ENCODE data around the gene CEBPB. TPM values are rescaled to one million over a fixed set of nuclear protein-coding genes. Genes with fewer than 3 reads are reported as not detected.

Gene CEBPB
- total and polyA plus RNA-seq, 9 donors, result 15.7 to 296 (median 100) TPM

DNA sequence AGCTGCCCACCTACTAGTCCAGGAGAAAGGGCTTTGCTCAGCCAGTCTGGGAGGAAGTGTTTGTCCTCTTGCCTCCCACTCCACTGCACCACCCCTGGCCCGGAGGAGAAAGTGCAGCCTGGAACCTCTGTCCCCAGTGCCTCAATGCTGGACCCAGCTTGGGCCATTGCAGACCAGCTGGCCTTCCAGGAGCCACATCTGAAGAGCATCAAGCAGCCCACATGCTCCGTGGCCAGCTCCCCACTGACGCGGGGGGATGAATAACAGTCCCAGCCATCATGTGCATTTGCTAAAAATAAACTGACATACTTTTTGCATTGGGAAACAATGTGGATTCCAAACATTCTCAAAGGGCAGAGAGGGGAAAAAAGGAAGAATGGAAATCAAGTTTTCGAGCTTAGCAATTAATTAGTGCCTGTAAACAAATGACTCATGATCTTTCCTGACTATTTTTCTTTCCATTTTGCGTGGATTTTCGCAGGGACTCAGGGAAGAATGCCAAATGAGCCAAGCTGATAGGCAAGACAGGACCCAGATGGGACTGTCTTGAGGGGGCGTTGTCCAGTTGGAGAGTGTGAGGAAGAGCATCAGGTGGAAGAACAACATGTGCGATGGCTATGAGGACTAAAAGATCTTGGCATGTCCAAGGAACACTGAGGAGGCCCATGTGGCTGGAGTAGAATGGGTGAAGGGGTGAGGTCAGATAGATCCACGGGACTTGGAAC, 34.1 kb downstream of the CEBPB start:
- Histone ChIP-seq H3K9me3 (no peaks in the 10 kb centered on the region), H3K27ac (peak overlapping the region; percentile 84 to 89), H3K27me3 (no peaks in the 10 kb centered on the region), H3K36me3 (no peaks in the 10 kb centered on the region), H3K4me1 (ENCODE audit: insufficient read depth) (peaks cover 11% of the 10 kb centered on the region), H3K4me3 (no peak overlapping the region)
- DNase-seq, result peak; percentile 80 to 91 (median 86)
- intact Hi-C loops (cut with DNase I), result loop anchor here in 2 of 4 donors (2.0 to 5.0 kb wide), 3 partner anchors 32 to 83 kb away; no protein-coding TSS in a partner anchor
- TF ChIP-seq EP300 (IDR thresholded peaks at IDR 0.05), result peak; percentile 88
- TF ChIP-seq, protein P1, sequence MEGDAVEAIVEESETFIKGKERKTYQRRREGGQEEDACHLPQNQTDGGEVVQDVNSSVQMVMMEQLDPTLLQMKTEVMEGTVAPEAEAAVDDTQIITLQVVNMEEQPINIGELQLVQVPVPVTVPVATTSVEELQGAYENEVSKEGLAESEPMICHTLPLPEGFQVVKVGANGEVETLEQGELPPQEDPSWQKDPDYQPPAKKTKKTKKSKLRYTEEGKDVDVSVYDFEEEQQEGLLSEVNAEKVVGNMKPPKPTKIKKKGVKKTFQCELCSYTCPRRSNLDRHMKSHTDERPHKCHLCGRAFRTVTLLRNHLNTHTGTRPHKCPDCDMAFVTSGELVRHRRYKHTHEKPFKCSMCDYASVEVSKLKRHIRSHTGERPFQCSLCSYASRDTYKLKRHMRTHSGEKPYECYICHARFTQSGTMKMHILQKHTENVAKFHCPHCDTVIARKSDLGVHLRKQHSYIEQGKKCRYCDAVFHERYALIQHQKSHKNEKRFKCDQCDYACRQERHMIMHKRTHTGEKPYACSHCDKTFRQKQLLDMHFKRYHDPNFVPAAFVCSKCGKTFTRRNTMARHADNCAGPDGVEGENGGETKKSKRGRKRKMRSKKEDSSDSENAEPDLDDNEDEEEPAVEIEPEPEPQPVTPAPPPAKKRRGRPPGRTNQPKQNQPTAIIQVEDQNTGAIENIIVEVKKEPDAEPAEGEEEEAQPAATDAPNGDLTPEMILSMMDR (IDR thresholded peaks at IDR 0.05), result peak; percentile 1 to 51 (median 39)
- peak; percentile 33 for TF ChIP-seq POLR2A (IDR thresholded peaks at IDR 0.05)
- 7 to 12% (median 9%) methylated on average over 10 of the region's 10 CpGs for WGBS, 3 donors

DNA sequence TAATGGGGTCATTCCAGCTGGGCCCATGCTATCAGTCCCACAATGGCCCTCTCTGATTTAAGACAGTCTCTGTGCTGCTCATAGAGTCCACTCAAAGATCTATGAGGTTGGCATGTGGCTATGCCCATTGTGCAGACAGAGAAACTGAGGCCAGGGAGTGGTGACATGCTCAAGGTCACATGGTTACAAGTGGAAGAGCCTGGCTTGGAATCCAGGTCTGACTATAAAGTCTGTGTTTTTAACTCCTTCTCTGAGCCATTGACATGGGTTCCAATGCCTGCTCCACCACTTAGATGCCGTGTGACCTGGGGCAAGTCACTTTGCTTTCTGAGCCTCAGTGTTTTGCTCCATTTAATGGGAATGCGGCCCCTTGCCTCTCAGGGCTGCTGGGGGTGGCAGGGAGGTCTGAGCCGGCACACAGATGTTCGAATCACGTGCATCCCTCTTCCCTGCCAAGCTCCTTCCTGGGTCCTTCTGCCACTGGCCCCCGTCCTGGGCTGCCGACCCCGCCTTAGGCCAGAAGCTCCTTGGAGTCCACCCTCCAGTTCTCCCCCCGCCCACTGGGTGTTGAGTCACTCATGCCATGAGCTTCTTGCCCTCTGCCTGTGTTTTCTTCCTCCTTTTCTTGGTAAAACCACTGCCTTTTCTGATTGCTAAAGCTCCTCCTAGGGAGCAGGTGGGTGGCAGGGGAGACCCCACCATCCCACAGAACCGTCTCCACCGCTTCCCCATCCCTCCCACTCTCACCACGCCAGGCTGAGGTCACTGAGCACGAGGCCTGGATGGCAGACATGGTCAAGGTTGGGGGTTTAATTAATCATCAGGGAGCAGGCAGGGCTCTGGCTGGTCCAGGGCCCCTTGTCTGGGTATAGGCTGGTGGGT, 35.7 kb downstream of the CEBPB start:
- no peak overlapping the region for H3K4me3 ChIP-seq
- H3K4me1 ChIP-seq (ENCODE audit: insufficient read depth), result peaks cover 11% of the 10 kb centered on the region
- intact Hi-C loops (cut with DNase I), result loop anchor here in 1 of 4 donors (5.0 kb wide), 1 partner anchor 46 kb away; no protein-coding TSS in a partner anchor
- WGBS, 3 donors, result 34 to 52% (median 42%) methylated on average over 13 of the region's 13 CpGs
- H3K9me3 ChIP-seq, result no peaks in the 10 kb centered on the region
- TF ChIP-seq POLR2A (IDR thresholded peaks at IDR 0.05), result no peak
- no peak for TF ChIP-seq EP300 (IDR thresholded peaks at IDR 0.05)
- TF ChIP-seq, protein P1 (IDR thresholded peaks at IDR 0.05), result no peak
- peak; percentile 80 to 89 (median 84) for DNase-seq
- H3K27me3 ChIP-seq, result no peaks in the 10 kb centered on the region
- H3K36me3 ChIP-seq, result no peaks in the 10 kb centered on the region
- peak overlapping the region; percentile 84 to 89 for H3K27ac ChIP-seq

DNA sequence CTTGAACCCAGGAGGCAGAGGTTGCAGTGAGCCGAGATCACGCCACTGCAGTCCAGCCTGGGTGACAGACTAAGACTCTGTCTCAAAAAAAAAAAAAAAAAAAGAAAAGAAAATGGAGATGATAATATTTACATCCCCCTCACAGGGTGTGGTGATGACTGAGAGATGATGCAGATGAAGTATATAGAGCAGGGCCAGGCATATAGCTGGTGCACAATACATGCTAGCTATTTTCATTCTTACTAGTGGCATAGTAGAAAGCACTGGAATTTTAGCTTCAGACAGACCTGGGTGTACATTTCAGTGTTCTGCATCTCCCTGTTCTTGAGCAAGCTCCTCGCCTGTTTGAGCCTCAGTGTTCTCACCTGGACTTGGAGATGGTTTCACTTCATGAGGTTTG, 36.9 kb downstream of the CEBPB start:
- no peak for TF ChIP-seq POLR2A (IDR thresholded peaks at IDR 0.05)
- TF ChIP-seq, protein P1 (IDR thresholded peaks at IDR 0.05), result no peak
- TF ChIP-seq EP300 (IDR thresholded peaks at IDR 0.05), result no peak
- H3K36me3 ChIP-seq, result no peaks in the 10 kb centered on the region
- DNase-seq, result no peak
- WGBS, 3 donors, result 91 to 96% (median 91%) methylated on average over 3 of the region's 3 CpGs
- intact Hi-C loops (cut with DNase I), result loop anchor here in 1 of 4 donors (5.0 kb wide), 1 partner anchor 45 kb away; no protein-coding TSS in a partner anchor
- H3K27ac ChIP-seq, result no peak overlapping the region
- H3K9me3 ChIP-seq, result no peaks in the 10 kb centered on the region
- peaks cover 11% of the 10 kb centered on the region for H3K4me1 ChIP-seq (ENCODE audit: insufficient read depth)
- H3K27me3 ChIP-seq, result no peaks in the 10 kb centered on the region
- no peak overlapping the region for H3K4me3 ChIP-seq

DNA sequence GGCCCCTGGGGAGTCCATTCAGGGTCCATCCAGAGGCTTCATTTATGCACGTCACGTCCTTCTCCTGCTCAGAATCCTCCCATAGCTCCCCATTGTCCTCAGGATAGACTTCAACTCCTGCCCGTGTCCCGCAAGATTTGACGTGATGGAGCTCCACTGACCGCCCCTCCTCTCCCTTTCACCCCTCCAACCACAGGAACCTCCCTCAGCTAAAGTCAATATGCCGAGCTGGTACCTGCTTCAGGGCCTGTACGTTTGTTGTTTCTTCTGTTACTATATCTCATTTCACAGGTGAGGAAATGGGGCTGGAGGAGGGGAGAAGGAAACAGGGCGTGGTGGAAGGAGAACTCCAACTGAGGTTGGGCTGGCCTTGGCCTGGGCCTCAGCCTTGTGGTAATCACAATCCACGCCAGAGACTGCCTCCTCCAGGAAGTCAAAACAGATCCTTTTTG, 38.6 kb downstream of the CEBPB start:
- Histone ChIP-seq H3K9me3 (no peaks in the 10 kb centered on the region), H3K4me1 (ENCODE audit: insufficient read depth) (peaks cover 9% of the 10 kb centered on the region), H3K27me3 (no peaks in the 10 kb centered on the region), H3K27ac (no peak overlapping the region), H3K36me3 (no peaks in the 10 kb centered on the region), H3K4me3 (no peak overlapping the region)
- no peak for DNase-seq
- intact Hi-C loops (cut with DNase I), result loop anchor here in 1 of 4 donors (5.0 kb wide), 1 partner anchor 43 kb away; no protein-coding TSS in a partner anchor
- WGBS, 3 donors, result 81 to 92% (median 91%) methylated on average over 10 of the region's 10 CpGs
- TF ChIP-seq POLR2A (IDR thresholded peaks at IDR 0.05) (no peak), EP300 (IDR thresholded peaks at IDR 0.05) (no peak)
- TF ChIP-seq, protein P1 (IDR thresholded peaks at IDR 0.05), result no peak
